Activated CD8-positive, alpha-beta memory T cell treated with anti-CD3 and anti-CD28 coated beads, Interleukin-2, amount 50 U/mL, for 24 hours (primary cell): ENCODE data around the gene PLEKHA3.
"Not testable (repeated sequence)": the region's sequence is repeated elsewhere in the genome, so short reads cannot be mapped to it uniquely, and the experiment has no call there.

ENCODE experiments used
- DNase-seq: peaks from one replicate; pipeline ENCODE4 v3.0.0-alpha.2; 2020; ENCODE audit errors: extremely low read depth

Gene PLEKHA3

DNA sequence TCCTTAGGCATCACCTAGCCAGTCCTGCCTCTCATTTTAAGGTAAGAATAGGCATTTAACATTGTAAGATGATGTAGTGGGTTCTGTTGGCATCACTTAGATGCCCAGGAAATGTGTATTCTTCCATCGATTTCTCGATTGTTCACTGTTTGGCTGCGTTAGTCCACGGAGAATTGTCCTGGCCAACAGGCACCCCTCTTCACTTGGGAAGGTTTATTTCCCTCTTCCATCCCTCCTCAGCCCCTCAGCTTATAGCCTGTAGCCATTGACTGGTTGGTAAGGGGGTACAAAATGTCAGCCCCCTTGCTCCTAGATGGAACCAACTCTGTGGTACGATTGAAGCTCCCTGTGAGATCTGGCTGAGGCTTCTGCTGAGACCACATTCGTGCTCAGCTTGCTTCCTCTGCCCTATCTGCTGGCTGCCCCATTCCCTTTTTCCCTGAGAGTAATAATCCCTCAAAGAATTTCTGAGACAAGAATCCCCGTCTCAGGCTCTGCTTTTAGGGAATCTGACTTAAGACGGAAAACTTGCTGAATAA is 43.4 kb downstream of the PLEKHA3 start:
- DNase-seq: no peak

DNA sequence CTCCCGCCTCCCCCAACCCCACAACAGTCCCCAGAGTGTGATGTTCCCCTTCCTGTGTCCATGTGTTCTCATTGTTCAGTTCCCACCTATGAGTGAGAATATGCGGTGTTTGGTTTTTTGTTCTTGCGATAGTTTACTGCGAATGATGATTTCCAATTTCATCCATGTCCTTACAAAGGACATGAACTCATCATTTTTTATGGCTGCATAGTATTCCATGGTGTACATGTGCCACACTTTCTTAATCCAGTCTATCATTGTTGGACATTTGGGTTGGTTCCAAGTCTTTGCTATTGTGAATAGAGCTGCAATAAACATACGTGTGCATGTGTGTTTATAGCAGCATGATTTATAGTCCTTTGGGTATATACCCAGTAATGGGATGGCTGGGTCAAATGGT is 44.8 kb downstream of the PLEKHA3 start:
- DNase-seq: not testable (repeated sequence)

DNA sequence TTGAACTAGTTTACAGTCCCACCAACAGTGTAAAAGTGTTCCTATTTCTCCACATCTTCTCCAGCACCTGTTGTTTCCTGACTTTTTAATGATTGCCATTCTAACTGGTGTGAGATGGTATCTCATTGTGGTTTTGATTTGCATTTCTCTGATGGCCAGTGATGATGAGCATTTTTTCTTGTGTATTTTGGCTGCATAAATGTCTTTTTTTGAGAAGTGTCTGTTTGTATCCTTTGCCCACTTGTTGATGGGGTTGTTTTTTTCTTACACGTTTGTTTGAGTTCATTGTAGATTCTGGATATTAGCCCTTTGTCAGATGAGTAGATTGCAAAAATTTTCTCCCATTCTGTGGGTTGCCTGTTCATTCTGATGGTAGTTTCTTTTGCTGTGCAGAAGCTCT is 45.2 kb downstream of the PLEKHA3 start:
- not testable (repeated sequence) for DNase-seq

DNA sequence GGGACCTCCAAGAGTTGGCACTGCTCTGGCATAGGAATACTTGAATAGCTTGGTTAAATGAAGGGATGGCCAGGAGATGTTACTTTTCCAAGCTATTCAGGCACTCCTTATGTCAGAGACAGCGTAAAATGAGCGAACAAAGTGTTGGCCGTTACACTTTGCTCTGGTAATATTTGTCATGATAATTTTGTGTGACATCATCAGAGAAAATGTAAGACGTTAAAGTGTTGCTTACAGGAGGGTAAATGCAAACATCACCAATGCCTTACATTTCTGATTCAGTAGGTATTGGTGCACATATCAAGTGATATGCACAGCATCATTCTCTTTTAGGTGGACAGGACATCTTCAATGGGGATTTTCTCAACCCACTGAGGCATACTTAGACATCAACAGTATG is 46.0 kb downstream of the PLEKHA3 start:
- no peak for DNase-seq

DNA sequence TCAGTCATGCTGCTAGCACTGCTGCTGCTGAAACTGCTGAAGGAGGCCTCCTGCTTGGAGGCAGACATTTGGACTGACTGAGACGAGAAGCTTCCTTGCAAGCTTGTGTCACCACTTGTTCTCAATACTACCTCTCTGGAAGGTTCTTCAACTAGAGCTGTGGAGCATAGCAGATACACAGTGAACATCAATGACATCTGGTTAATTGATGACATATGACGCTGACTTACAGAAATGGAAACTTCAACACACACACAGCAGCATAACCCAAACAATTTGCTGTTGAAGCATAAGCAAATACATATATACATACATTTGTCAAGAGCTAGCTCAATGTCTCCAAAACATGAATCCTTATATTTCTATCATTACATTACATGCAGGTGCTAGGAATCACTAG is 47.3 kb downstream of the PLEKHA3 start:
- no peak for DNase-seq

DNA sequence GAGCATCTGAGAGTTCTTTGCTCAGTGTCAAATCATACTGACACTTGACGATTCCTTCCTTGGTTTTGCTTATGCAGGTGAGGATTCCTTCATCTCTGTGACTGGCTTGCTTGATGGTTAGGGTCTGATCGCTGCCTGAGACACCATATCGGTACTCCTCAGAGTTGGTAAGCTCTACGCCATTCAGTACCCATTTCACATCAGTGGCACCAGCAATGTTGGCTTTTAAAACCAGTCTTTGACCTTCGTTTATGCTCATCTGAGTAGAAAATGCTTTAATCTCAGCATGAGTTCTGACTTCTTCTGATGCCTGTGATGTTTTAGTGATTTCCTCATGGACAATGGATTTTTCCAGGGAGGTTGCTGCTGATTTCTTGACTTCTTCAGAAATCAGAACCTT is 48.4 kb downstream of the PLEKHA3 start:
- no peak for DNase-seq

DNA sequence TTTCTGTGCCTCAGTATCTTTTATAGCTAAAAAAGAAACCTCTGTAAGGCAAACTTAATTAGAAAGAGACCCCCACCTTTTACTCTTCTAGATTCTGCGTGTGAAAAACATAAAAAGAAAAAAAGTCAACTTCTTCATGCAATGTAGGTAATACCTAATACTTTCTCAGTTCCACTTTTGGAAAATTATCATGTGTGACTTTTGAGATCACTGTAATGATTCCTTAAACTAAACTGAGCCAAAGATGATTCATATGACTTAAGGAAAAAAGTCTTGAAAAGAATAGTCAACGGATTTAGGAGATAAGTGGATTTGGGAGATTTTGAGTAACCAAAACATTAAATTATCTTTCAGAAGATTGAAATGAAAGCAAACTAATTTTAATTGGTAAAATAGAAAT is 48.9 kb downstream of the PLEKHA3 start:
- no peak for DNase-seq

DNA sequence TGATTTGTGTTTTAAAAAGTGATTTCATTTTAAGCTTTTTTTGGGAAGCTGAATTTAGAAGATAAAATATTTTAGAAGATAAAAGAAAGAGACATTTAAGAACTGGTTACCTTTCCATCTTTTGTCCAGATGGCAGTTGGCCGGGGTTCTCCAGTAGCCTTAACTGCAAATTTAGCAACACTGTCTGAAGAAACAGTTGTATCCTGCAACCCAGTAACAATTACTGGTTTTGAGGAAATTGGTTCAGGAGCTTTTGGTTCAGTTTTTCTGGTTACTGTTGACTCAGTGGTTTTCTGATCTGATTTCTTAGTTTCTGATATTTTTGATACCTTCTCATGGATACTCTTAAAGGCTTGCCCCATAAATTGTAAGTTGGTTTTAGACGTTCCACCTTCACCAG is 49.9 kb downstream of the PLEKHA3 start:
- no peak for DNase-seq

DNA sequence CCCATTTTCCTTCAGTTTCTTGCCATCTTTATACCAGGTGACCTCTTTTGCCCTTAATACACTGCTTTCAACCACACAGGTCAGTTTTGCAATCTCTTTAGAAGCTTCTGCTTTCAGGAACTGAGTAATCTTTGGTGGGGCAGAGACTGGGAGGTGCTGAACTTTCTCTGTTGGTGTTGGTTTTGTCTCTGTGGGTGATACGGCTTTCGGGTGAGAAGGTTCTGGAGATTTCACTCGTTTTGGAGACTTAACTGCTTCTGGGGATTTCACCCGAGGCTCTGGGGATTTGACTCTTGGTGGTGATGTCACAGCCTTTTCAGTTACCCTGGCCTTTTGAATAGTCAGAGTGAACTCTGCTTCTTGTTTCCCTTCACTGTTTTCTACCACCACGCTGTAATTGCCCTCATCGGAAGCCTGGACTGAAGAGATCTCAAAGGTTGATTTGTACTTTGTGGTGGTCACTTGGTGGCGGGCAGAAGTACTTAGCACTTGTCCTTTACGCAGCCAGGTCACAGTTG is 50.4 kb downstream of the PLEKHA3 start:
- no peak for DNase-seq

DNA sequence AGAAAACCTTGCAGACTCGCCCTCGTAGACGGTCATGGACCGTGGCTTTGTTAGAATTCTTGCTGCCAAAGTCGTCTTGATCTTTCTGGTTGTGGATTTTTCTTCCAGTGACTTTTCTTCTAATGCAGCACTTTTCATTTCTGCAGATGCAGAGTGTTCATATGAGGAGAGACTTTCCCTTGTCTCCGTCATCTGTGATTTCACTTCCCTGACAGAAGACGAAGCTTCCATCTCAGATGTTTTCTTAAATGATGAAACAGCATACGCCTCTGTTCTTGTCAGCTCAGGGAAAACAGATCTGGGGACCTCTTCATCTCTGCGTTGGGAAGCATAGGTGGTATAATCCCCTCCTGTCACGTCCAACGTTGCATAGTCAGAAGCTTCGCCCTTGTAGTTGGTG is 50.9 kb downstream of the PLEKHA3 start:
- DNase-seq: no peak

DNA sequence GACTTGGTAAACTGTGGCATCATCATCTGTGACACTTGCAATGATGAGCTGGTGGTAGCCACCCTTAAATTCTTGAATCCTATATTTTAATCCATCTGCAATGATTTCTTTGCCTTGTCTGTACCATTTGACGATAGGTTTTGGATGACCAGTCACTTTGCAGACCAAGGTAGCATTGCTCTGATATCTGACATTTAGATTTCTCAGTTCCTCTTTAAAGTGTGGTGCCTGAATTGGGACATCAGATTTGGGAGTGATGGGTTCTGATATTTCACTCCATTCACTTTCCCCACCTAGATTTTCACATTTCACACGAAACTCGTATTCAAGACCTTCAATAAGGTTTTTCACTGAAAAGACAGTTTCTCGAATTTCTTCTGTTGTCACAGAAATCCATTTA is 55.8 kb downstream of the PLEKHA3 start:
- DNase-seq: no peak

DNA sequence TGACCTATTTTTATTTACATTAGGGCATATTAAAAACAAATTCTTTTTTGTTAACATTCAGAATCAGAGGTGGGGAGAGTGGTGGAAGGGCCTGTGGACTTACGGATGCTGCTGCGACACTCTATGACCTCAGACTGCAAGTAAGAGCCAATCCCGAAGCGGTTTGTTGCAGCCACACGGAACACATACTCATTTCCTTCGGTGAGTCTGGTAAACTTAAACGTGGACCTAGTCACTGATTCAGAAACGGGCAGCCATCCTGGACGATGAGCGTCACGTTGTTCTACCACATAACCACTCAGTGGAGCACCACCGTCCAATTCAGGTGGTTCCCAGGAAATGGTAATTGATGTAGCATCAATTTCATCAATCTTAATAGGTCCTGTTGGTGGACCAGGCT is 61.9 kb downstream of the PLEKHA3 start:
- no peak for DNase-seq

DNA sequence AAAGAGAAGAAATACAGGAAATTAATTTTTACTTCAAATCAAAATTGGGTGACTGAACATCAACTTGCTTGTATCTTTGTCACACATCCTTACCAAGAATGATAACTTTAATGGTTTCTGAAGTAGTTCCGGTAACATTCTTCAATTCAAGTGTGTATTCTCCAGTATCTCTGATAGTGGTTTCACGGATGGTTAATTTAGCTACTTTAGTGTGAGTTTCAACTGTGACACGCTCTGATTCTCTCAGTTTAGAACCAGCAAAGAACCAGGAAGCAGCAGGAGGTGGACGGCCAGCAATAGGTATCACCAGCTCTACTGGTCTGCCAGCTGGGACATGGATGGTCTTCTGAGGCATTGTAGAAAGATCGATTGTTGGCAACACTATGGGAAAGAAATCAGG is 62.3 kb downstream of the PLEKHA3 start:
- no peak for DNase-seq

DNA sequence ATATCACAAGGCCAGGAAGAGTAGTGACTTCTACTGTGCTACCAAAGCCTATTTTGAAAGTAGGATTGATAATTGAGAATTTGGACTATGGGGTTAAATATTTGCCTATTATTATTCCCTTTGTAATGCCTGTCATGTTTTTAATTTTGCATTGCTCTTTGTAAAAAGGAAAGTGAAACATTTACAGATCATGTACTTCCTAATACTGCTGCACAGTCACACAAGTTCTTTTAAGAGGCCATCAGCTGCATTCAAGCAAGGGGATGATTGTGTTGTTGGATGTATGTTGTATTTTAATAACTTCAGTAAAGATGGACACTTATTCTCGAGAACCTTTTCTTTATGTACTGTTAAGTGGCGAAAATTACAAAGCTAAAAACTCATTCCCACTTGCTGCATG is 70.1 kb downstream of the PLEKHA3 start:
- no peak for DNase-seq

DNA sequence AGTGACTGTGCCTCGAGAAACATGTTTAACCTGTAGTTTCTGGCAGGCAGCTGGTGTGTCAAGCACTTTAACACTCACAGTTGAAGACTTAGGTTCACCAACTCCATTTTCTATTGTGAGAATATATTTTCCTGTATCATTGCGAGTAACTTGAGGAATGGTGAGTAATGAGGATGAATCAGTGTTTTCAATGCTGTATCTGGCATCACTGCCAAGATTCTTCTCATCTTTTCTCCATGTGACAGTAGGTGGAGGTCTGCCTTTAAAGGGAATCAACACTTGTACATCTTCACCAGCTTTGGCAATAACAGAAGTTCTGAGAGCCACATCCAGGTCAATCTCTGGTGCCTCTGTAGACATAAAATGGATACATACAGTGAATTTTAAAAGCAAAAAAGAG is 72.8 kb downstream of the PLEKHA3 start:
- DNase-seq: no peak
